ENCODE measurements around the gene CADM3. TPM values are rescaled to one million over a fixed set of nuclear protein-coding genes. Genes with fewer than 3 reads are reported as not detected.

Gene CADM3, protein sequence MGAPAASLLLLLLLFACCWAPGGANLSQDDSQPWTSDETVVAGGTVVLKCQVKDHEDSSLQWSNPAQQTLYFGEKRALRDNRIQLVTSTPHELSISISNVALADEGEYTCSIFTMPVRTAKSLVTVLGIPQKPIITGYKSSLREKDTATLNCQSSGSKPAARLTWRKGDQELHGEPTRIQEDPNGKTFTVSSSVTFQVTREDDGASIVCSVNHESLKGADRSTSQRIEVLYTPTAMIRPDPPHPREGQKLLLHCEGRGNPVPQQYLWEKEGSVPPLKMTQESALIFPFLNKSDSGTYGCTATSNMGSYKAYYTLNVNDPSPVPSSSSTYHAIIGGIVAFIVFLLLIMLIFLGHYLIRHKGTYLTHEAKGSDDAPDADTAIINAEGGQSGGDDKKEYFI
- total RNA-seq (ENCODE audit: low replicate concordance) = 3.4 and 5.8 TPM in 2 replicates
- long read RNA-seq = 0 reads

DNA sequence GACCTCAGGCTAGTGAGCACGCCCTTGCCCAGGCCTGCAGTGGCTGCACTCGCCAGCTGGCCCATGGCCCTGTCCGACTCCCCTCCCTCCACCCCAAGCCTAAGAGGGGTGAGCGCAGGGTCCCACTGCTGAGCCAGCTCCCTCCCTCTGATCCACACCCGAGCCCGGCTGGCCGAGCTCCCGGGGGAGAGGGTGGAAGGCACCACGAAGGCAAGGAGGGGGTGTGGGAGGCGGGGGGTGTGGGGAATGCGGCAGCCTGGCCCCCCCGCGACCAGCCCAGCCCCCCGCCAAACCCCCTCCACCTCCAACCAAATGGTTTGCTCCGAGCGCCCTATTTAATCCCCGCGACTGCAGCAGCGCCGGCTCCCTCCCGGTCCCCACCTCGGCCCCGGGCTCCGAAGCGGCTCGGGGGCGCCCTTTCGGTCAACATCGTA, at the start of gene CADM3:
Gene CADM3 (plus strand): TSS at position 362 of the 434 bp plus-strand sequence. CDS start 151 bp downstream, outside the sequence.
- Mint-ChIP-seq H3K27ac (peak within 1 kb of the TSS; percentile 7), H3K36me3 (no peaks in the 10 kb centered on the region)
- DNase-seq (ENCODE audit: extremely low spot score, unreplicated experiment) = no peak

DNA sequence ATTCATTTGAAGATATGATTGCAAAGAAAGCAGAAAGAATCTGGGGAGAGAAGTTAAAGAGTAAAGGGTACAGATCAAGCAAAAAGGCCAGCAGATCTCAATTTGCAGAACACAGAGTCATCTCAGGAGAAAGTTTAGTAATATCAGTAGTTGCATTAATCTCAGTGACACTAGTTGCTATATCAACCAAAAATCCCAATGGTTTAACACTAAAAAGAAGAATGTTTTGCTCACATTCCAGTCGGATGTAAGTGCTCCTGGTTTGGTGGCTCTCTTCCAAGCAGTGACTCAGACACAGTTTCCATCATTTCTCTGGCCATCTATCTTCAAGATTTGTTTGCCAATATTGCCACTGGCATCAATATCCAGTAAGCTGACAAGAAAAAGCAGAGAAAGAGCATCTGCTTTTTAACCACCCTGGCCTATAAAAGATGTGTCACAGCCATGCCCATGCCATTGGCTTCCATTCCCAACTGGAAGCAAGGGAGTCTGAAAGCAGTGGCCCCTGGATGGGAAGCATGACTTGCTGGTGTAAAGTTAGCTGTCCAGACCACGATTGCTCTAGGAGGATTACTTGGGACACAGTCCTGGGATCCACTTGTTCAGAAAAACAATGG, 49.3 kb upstream of the CADM3 start:
- no peak for DNase-seq (ENCODE audit: extremely low spot score, unreplicated experiment)
- Mint-ChIP-seq H3K4me3 (no peak overlapping the region), H3K36me3 (no peaks in the 10 kb centered on the region), H3K9me3 (no peaks in the 10 kb centered on the region), H3K27ac (no peak overlapping the region), H3K27me3 (no peaks in the 10 kb centered on the region), H3K4me1 (ENCODE audit: unreplicated experiment) (no peaks in the 10 kb centered on the region)
- TF ChIP-seq, protein P1, sequence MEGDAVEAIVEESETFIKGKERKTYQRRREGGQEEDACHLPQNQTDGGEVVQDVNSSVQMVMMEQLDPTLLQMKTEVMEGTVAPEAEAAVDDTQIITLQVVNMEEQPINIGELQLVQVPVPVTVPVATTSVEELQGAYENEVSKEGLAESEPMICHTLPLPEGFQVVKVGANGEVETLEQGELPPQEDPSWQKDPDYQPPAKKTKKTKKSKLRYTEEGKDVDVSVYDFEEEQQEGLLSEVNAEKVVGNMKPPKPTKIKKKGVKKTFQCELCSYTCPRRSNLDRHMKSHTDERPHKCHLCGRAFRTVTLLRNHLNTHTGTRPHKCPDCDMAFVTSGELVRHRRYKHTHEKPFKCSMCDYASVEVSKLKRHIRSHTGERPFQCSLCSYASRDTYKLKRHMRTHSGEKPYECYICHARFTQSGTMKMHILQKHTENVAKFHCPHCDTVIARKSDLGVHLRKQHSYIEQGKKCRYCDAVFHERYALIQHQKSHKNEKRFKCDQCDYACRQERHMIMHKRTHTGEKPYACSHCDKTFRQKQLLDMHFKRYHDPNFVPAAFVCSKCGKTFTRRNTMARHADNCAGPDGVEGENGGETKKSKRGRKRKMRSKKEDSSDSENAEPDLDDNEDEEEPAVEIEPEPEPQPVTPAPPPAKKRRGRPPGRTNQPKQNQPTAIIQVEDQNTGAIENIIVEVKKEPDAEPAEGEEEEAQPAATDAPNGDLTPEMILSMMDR (conservative IDR thresholded peaks at IDR 0.05) = no peak

More for the DNA sequence above, at the start of gene CADM3:
- H3K9me3 Mint-ChIP-seq = no peaks in the 10 kb centered on the region
- H3K27me3 Mint-ChIP-seq = peaks cover 81% of the 10 kb centered on the region
- TF ChIP-seq, protein P1 (conservative IDR thresholded peaks at IDR 0.05) = no peak
- H3K4me3 Mint-ChIP-seq = peak within 1 kb of the TSS; percentile 81
- peaks cover 5% of the 10 kb centered on the region for H3K4me1 Mint-ChIP-seq (ENCODE audit: unreplicated experiment)

DNA sequence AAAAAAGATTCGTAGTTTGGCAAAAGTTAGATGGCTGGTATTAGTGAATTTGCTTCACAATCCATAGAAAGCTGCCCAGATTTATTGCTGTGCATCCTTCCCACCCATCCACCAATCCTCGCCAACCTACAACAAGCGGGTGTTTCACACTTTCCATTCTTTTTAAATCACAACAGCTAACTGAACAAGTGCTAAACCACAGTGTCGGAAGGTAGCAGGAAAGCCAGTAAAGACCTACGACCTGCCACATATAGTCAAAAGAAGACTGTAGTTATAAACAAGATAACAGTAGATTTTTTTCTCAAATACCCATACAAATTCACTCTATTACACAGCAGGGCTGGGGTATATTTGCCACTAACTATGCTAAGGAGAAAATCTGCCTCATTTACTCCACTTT, 47.8 kb upstream of the CADM3 start:
- DNase-seq (ENCODE audit: extremely low spot score, unreplicated experiment) = no peak
- no peaks in the 10 kb centered on the region for H3K9me3 Mint-ChIP-seq
- H3K27ac Mint-ChIP-seq = no peak overlapping the region
- TF ChIP-seq, protein P1 (conservative IDR thresholded peaks at IDR 0.05) = no peak
- H3K4me1 Mint-ChIP-seq (ENCODE audit: unreplicated experiment) = no peaks in the 10 kb centered on the region
- no peaks in the 10 kb centered on the region for H3K36me3 Mint-ChIP-seq
- H3K27me3 Mint-ChIP-seq = no peaks in the 10 kb centered on the region
- H3K4me3 Mint-ChIP-seq = no peak overlapping the region

DNA sequence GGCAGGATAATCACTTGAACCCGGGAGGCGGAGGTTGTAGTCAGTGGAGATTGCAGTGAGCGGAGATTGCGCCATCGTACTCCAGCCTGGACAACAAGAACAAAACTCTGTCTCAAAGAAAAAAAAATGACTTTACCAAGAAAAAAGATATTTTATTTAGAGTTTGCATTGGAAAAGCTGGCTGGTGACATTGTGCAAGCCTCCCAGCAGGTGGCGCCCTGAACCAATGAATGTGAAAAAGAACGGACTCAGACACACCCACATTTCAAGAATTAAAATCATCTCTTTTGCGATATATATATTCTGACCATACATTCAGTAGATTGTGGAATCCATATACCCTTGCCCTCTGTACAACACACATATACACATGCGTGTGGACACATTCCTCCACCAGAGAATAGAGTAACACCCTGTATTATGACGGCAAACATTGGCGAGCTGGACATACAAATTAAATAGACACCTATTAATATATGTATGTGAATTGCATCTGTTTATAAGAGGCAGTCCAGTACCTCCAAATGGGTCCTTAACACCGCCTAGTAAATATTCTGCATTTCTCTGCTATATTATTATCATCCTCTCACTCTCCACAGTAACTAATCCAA, 39.0 kb upstream of the CADM3 start:
- no peaks in the 10 kb centered on the region for H3K27me3 Mint-ChIP-seq

DNA sequence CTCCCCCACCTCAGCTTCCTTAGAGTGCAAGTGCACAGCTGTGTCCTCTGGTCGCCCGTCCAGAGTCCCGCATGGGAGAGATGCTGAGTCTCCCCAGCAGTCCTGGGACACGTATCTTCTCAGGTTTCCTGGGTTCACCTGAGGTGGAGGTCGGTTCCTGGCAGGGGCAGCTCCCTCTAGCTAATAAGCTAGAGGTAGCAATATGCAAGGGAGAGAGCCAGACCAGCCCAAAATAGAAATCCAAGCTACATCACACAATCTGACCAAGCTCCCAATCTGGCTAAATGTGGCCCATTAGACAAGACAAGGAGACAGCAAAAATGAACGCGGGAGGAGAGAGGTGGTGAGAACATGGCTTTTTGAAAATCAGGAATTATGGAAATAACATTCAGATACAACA, 30.9 kb upstream of the CADM3 start:
- H3K4me3 Mint-ChIP-seq = no peak overlapping the region
- no peak for DNase-seq (ENCODE audit: extremely low spot score, unreplicated experiment)
- no peaks in the 10 kb centered on the region for H3K4me1 Mint-ChIP-seq (ENCODE audit: unreplicated experiment)
- H3K27me3 Mint-ChIP-seq = no peaks in the 10 kb centered on the region
- no peak overlapping the region for H3K27ac Mint-ChIP-seq
- no peaks in the 10 kb centered on the region for H3K9me3 Mint-ChIP-seq
- no peaks in the 10 kb centered on the region for H3K36me3 Mint-ChIP-seq
- TF ChIP-seq, protein P1 (conservative IDR thresholded peaks at IDR 0.05) = no peak

More for the DNA sequence above, 39.0 kb upstream of the CADM3 start:
- DNase-seq (ENCODE audit: extremely low spot score, unreplicated experiment) = peak; percentile 70
- Mint-ChIP-seq H3K9me3 (no peaks in the 10 kb centered on the region), H3K4me1 (ENCODE audit: unreplicated experiment) (no peaks in the 10 kb centered on the region), H3K4me3 (no peak overlapping the region), H3K27ac (no peak overlapping the region), H3K36me3 (no peaks in the 10 kb centered on the region)
- TF ChIP-seq, protein P1 (conservative IDR thresholded peaks at IDR 0.05) = peak; percentile 93

Data from type B pancreatic cell (in vitro differentiated cells).